ENCODE measurements around the gene NRXN2.

Gene NRXN2

GRCh38 chr11:64759131-64759721 lies 36.2 kb upstream of the NRXN2 start:
- DNase-seq (ENCODE audit: low read depth in 2 of 2), result no peak

- DNase-seq (ENCODE audit: low read depth in 2 of 2), result no peak
These were observed 35.5 kb upstream of the NRXN2 start for GRCh38 chr11:64758330-64759079.

- DNase-seq (ENCODE audit: low read depth in 2 of 2), result no peak
These were observed 34.7 kb upstream of the NRXN2 start for GRCh38 chr11:64757549-64758329.

- DNase-seq (ENCODE audit: low read depth in 2 of 2), result no peak
These were observed 32.8 kb upstream of the NRXN2 start for GRCh38 chr11:64755681-64756361.

- DNase-seq (ENCODE audit: low read depth in 2 of 2), result no peak
These were observed 32.1 kb upstream of the NRXN2 start for GRCh38 chr11:64754919-64755662.

GRCh38 chr11:64754124-64754918 lies 31.3 kb upstream of the NRXN2 start:
- DNase-seq (ENCODE audit: low read depth in 2 of 2), result no peak

GRCh38 chr11:64753380-64754123 lies 30.6 kb upstream of the NRXN2 start:
- no peak for DNase-seq (ENCODE audit: low read depth in 2 of 2)

- no peak for DNase-seq (ENCODE audit: low read depth in 2 of 2)
These were observed 30.0 kb upstream of the NRXN2 start for GRCh38 chr11:64753019-64753379.

- no peak for DNase-seq (ENCODE audit: low read depth in 2 of 2)
These were observed 29.4 kb upstream of the NRXN2 start for GRCh38 chr11:64752175-64752970.

GRCh38 chr11:64751580-64751979 lies 28.6 kb upstream of the NRXN2 start:
- no peak for DNase-seq (ENCODE audit: low read depth in 2 of 2)

- DNase-seq (ENCODE audit: low read depth in 2 of 2), result no peak
These were observed 28.1 kb upstream of the NRXN2 start for GRCh38 chr11:64751136-64751535.

GRCh38 chr11:64750361-64751054 lies 27.5 kb upstream of the NRXN2 start:
- no peak for DNase-seq (ENCODE audit: low read depth in 2 of 2)

GRCh38 chr11:64747961-64748665 lies 25.1 kb upstream of the NRXN2 start:
- no peak for DNase-seq (ENCODE audit: low read depth in 2 of 2)

- no peak for DNase-seq (ENCODE audit: low read depth in 2 of 2)
These were observed 23.5 kb upstream of the NRXN2 start for GRCh38 chr11:64746486-64746885.

- DNase-seq (ENCODE audit: low read depth in 2 of 2), result peak; percentile 54 to 62
These were observed 22.7 kb upstream of the NRXN2 start for GRCh38 chr11:64745521-64746328.

- peak; percentile 42 to 44 for DNase-seq (ENCODE audit: low read depth in 2 of 2)
These were observed 22.2 kb upstream of the NRXN2 start for GRCh38 chr11:64745189-64745520.

GRCh38 chr11:64744544-64745188 lies 21.7 kb upstream of the NRXN2 start:
- no peak for DNase-seq (ENCODE audit: low read depth in 2 of 2)
